Retinal pigment epithelial cell (primary cell): ENCODE results near the gene TXNDC12.
A peak's percentile ranks its signal among the peaks of the same experiment; 100 is the strongest.

Source experiments
- DNase-seq: peaks from one replicate; pipeline ENCODE4 v3.0.0-alpha.2; 2010; ENCODE audit warnings: low read depth
- H3K4me3 ChIP-seq: 2 replicates; pipeline ENCODE4 v1.5.1; 2011; ENCODE audit warnings: mild to moderate bottlenecking, low read length, control low read depth, moderate library complexity
- CTCF ChIP-seq: conservative IDR thresholded peaks from 2 replicates; pipeline ENCODE4 v1.5.1; 2011; ENCODE audit warnings: low read depth, low read length, control low read depth, inconsistent platforms

Gene TXNDC12

DNA sequence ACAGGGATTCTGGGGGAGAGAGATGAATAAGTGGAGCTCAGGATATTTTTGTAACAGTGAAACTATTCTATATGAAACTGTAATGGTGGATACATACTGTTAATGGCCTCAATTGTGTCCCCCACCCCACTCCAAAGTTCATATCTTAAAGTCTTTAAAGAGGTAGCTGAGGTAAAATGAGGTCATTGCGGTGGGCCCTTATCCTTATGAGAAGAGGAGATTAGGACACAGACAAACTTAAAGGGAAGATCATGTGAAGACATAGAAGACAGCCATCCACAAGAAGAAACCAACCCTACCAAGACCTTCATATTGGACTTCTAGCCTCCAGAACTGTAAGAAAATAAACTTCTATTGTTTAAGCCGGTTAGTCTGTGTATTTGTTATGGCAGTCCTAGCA, 9.8 kb downstream of the TXNDC12 start:
- no peak for DNase-seq
- H3K4me3 ChIP-seq, result no peak overlapping the region
- no peak for TF ChIP-seq CTCF

- DNase-seq, result no peak
- TF ChIP-seq CTCF, result no peak
These were observed 13.3 kb downstream of the TXNDC12 start for GRCh38 chr1:52041551-52042185.

DNA sequence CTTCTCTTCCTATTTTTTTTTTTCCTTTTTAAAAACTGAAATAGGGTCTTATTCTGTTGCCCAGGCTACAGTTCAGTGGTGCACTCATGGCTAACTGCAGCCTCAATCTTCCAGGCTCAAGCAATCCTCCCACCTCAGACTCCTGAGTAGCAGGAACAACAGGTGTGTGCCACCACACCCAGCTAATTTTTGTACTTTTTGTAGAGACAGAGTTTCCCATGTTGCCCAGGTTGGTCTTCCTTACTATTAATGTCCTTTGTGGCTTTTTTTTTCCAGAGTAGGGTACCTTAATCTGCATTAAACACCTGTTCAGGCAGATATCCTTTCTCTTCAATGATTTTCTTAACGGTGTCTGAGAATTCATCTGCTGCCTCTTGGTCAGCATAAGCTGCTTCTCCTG, 17.1 kb downstream of the TXNDC12 start:
- H3K4me3 ChIP-seq, result no peak overlapping the region
- TF ChIP-seq CTCF, result no peak
- DNase-seq, result no peak

More at GRCh38 chr1:52041551-52042185, 13.3 kb downstream of the TXNDC12 start:
- no peak overlapping the region for H3K4me3 ChIP-seq

GRCh38 chr1:52037402-52037814, 17.6 kb downstream of the TXNDC12 start:
- no peak overlapping the region for H3K4me3 ChIP-seq
- no peak for DNase-seq
- no peak for TF ChIP-seq CTCF

DNA sequence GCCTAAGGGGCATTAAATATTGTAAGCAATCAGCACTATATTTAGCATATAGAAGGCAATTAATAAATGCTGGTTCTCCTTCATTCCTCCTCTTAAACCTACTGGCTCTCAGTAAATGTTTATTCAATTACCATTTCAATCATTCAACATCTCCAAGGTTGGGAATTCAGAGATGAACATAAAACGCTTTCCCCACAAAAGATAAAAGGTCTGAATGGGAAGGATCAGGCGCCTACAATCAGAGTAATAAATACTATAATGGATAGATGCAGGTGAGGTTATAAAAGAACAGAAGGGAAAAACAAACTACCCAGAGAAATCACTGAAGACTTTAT, 21.0 kb downstream of the TXNDC12 start:
- H3K4me3 ChIP-seq, result peak overlapping the region; percentile 92
- DNase-seq, result no peak
- no peak for TF ChIP-seq CTCF

GRCh38 chr1:52033190-52034049, 21.6 kb downstream of the TXNDC12 start, which contains the start of gene KTI12:
Gene KTI12, minus strand, starts transcription at chr1:52033810. Its CDS starts 49 bp downstream, at chr1:52033761.
- H3K4me3 ChIP-seq, result peak within 1 kb of the TSS; percentile 92
- peak; percentile 76 for DNase-seq
- no peak for TF ChIP-seq CTCF

- peak overlapping the region; percentile 92 for H3K4me3 ChIP-seq
- no peak for DNase-seq
- no peak for TF ChIP-seq CTCF
These were observed 22.2 kb downstream of the TXNDC12 start for GRCh38 chr1:52032785-52033131.
